NB4 (cell line): Measurements from ENCODE around the gene RSRC1.

Experiments
- POLR2A ChIP-seq: IDR thresholded peaks from 2 replicates; pipeline ENCODE4 v1.6.1; 2011; ENCODE audit warnings: mild to moderate bottlenecking; ENCODE audit not compliant: insufficient read length; ENCODE audit errors: extremely low read depth
- TF ChIP-seq, protein P1 (sequence below): IDR thresholded peaks from one replicate; pipeline ENCODE4 v1.5.1; 2012; ENCODE audit warnings: low read depth, low read length
- TF ChIP-seq, protein P2 (sequence below): IDR thresholded peaks from 2 replicates; pipeline ENCODE4 v1.6.1; 2011; ENCODE audit warnings: low read depth, low read length

DNA sequence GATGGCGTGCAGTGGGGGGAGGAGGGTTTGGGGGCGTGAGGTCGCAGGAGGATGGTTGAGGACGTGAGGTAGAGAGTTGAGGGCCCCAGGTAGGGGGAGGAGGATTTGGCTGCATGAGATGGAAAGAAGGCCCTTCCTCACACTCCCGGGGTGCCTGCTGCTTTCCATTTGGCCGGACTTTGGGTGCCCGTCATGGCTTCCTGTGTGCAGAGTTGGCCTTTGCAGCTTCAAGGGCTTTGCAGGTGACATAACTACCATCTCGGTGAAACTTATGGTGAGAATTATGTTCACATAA is 462.8 kb downstream of the RSRC1 start:
- TF ChIP-seq, protein P1, sequence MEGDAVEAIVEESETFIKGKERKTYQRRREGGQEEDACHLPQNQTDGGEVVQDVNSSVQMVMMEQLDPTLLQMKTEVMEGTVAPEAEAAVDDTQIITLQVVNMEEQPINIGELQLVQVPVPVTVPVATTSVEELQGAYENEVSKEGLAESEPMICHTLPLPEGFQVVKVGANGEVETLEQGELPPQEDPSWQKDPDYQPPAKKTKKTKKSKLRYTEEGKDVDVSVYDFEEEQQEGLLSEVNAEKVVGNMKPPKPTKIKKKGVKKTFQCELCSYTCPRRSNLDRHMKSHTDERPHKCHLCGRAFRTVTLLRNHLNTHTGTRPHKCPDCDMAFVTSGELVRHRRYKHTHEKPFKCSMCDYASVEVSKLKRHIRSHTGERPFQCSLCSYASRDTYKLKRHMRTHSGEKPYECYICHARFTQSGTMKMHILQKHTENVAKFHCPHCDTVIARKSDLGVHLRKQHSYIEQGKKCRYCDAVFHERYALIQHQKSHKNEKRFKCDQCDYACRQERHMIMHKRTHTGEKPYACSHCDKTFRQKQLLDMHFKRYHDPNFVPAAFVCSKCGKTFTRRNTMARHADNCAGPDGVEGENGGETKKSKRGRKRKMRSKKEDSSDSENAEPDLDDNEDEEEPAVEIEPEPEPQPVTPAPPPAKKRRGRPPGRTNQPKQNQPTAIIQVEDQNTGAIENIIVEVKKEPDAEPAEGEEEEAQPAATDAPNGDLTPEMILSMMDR, result no peak
- TF ChIP-seq, protein P2, sequence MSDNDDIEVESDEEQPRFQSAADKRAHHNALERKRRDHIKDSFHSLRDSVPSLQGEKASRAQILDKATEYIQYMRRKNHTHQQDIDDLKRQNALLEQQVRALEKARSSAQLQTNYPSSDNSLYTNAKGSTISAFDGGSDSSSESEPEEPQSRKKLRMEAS, result no peak
- no peak for TF ChIP-seq POLR2A
